ELR (cell line): ENCODE results near the gene DUSP22.

Source experiments
- DNase-seq: peaks from one replicate; pipeline ENCODE4 v3.0.0-alpha.2; 2015; ENCODE audit warnings: low read depth

DUSP22 gene

GRCh38 chr6:309947-310346, 17.7 kb downstream of the DUSP22 start:
- no peak for DNase-seq

- no peak for DNase-seq
Measured at GRCh38 chr6:310671-311070, 18.4 kb downstream of the DUSP22 start.

- DNase-seq, result no peak
Measured at GRCh38 chr6:311679-312220, 19.5 kb downstream of the DUSP22 start.

GRCh38 chr6:313087-313486, 20.8 kb downstream of the DUSP22 start:
- no peak for DNase-seq

- DNase-seq, result no peak
Measured at GRCh38 chr6:313917-314316, 21.6 kb downstream of the DUSP22 start.

GRCh38 chr6:314377-314776, 22.1 kb downstream of the DUSP22 start:
- DNase-seq, result no peak

- no peak for DNase-seq
Measured at GRCh38 chr6:315226-315625, 22.9 kb downstream of the DUSP22 start.

GRCh38 chr6:315921-316752, 23.9 kb downstream of the DUSP22 start:
- no peak for DNase-seq

GRCh38 chr6:316753-317038, 24.4 kb downstream of the DUSP22 start:
- DNase-seq, result no peak

- no peak for DNase-seq
Measured at GRCh38 chr6:317060-317447, 24.8 kb downstream of the DUSP22 start.

GRCh38 chr6:317448-318144, 25.3 kb downstream of the DUSP22 start:
- DNase-seq, result no peak

GRCh38 chr6:318243-318890, 26.1 kb downstream of the DUSP22 start:
- DNase-seq, result no peak

- no peak for DNase-seq
Measured at GRCh38 chr6:319177-320131, 27.2 kb downstream of the DUSP22 start.

GRCh38 chr6:320351-321157, 28.3 kb downstream of the DUSP22 start:
- no peak for DNase-seq

- no peak for DNase-seq
Measured at GRCh38 chr6:321158-321438, 28.8 kb downstream of the DUSP22 start.

- no peak for DNase-seq
Measured at GRCh38 chr6:321536-322258, 29.4 kb downstream of the DUSP22 start.

- DNase-seq, result no peak
Measured at GRCh38 chr6:322259-322930, 30.1 kb downstream of the DUSP22 start.

- no peak for DNase-seq
Measured at GRCh38 chr6:322940-323729, 30.8 kb downstream of the DUSP22 start.

GRCh38 chr6:323730-324088, 31.4 kb downstream of the DUSP22 start:
- no peak for DNase-seq
